GM21423 (cell line): Measurements from ENCODE around the gene LY86.
"Not testable (repeated sequence)": the region's sequence is repeated elsewhere in the genome, so short reads cannot be mapped to it uniquely, and the experiment has no call there.

Source experiments
- ATAC-seq: cut with Tn5 transposase; IDR thresholded peaks from one replicate; pipeline ENCODE4 v1.9.1; 2021; ENCODE audit warnings: mild to moderate bottlenecking, moderate library complexity; ENCODE audit not compliant: unreplicated experiment

The LY86 gene

DNA sequence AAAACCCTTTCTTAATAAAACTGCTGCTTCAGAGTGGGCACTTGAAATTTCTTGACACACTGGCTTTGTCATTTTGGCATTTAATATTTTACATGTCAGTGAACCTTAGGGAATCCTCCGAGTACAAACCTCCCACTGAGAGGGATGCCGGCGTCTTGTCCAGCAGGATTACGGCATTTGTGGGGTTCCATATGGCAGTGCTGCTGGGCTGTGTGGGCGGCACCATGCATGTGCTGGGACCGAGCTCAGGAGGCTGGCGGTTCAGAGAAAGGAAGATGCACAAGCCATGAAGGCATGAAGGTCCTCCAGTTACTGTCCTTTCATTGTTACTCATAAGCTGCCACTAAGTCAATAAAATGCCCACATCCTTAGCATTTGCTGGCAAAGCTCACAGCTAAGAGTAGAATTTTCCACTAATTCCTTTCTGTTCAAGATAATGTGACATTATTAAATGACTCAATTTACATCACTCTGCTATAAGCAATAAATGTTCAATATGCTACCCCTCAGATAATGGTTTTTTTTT lies 61.4 kb downstream of the LY86 start:
- no peak for ATAC-seq

DNA sequence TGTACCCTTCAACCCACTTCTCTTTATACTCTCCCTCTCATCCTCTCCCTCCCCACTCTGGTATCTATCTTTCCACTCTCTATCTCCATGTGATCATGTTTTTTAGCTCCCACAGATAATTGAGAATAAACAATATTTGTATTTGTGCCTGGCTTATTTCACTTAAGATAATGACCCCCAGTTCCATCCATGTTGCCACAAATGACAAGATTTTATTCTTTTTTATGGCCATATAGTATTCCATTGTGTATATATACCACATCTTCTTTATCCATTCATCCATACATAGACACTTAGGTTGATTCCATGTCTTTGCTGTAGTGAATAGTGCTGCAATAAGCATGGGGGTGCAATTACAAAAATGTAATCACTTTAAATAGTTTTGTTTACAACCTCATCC lies 62.3 kb downstream of the LY86 start:
- ATAC-seq, result no peak

DNA sequence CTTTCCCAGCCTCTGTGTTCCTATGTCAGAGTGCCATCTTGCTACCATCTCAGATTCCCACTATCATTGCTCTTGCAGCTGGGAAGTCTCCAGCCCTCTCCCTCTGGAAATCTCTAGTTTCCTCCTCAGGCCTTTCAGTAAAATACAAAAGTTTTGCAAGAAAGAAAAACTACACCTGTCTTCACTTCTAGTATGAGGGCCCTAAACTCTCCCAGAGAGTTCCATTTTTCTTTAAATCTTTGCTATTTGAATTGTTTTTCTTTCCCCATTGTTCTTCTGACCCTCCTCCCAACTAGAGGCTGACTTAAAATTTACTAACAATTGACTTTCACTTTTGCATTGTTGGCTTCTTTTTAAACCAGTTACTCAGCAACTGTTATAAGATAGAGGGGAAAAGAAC lies 62.8 kb downstream of the LY86 start:
- no peak for ATAC-seq

- ATAC-seq, result no peak
Measured at GRCh38 chr6:6652932-6653331, 64.4 kb downstream of the LY86 start.

GRCh38 chr6:6654599-6655575 lies 66.4 kb downstream of the LY86 start:
- ATAC-seq, result no peak

DNA sequence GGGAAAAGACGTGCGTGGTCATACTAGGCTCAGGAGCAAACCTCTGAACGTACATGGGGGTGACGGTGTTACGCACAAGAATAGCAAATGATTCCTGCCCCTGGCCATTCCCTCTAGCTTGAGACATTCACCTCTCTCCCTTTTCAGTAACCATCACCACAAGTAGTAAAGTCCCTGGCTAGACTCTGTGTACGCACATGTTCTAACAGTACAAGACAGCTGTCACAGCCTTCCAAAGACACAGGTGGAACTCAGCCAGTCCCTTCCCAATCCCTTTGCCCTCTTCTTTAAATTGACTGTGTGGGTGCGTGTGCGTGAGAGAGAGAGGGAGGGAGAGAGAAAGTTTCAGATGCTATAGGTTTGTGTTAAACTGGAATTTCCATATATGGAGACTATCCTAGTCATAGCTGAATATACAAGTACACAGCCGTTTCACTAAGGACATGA lies 67.3 kb downstream of the LY86 start:
- peak; percentile 29 for ATAC-seq

- peak; percentile 35 for ATAC-seq
Measured at GRCh38 chr6:6656287-6656686, 67.8 kb downstream of the LY86 start.

GRCh38 chr6:6657085-6657819 lies 68.7 kb downstream of the LY86 start:
- ATAC-seq, result no peak

DNA sequence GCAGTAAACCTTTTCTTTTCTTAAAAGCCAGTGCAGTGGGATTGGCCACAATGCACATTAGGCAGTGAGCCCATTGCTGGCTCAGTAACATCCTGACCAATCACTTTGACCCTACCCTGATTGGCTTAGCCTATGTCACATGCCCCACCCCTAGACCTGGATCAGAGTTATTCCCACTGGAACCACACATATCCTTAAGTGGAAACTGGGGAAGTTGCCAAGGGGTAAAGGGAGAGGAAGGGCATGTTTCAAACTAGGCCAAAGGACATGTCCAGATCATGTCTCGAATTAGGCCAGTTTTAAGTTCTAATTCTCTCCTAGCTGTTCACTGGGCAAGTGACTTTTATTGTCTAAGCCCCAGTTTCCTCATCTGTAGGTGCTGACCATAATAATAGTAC lies 69.3 kb downstream of the LY86 start:
- no peak for ATAC-seq

DNA sequence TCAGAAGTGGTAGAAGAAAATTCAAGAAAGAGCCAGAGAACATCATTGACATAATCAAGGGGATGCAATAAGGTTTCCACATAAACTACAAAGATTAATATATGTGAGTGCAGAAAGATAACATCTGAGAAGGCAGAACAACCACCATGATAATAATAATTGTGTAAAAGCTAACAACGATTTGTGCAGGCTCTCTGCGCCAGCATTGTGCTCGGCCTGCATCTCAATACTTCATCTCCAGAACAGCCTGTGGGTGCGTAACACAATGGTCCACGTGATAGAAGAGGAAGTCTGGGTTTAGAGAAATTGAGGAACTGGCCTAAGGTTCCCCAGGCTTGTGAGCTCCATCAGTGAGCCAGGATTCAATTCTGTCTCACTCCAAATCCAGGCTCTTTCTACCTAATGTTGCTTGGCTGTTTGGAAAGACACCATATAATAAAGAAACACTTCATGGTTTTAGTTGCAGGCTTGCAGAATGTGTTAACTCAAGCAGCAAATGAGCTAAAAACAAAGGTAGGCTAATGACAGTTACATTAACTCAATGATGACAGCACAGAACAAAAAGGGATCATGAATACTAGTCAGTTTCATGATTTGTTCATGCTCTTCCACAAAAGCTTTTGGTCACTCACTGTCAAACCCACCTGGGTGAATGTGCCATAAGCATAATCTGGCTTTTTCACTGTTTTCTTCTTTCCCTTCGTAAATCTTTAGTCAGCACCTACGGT lies 71.2 kb downstream of the LY86 start:
- peak; percentile 46 for ATAC-seq

DNA sequence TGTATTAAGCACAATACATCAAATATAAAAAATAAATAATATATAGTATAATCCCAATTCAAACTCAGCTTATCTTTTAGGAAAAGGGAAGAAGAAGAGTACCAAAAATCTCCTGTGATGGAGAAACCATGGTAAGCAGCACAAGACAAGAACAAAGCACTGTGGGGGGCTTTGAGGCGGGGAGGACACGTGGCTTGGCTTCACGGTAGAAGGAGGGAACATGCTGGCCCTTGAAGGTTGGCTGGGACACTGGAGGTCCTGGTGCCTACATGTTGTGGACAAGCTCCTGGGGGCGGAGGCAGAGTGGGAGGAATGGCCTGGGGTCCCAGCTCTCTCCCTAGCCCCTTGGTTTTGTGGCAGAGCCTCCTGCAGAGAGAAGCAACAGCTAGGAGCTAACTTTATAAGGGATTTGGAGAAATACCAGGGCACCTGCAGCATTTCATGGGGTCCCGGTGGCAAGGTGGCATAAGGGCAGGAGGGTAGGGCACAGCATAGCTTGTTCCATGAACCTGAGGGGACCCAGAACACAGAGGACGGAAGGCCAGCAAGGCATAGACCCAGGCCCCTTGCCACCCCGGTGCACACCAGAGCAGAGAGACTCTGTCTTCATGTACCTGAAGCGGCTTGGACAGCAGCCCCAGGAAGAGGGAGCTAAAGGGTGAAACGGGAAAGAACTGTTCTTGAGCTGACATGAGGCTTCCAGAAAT lies 72.0 kb downstream of the LY86 start:
- no peak for ATAC-seq

DNA sequence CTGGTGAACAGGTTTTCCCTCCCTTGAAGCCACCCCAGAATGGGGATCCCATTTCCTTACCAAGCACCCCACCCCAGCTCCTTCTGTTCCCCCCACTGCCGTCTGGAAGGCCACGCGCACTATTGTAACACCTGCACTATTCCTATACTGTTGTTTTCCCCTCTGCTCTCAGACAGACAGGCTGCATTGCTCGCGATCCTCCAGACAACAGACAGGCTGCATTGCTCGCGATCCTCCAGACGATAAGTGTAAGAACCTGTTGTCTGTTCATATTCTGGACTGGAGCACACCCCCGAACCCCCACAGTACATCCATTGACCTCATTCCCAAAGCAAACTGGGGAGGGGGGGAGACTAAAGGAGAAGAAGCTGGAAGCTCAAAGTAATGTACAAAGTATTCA lies 72.7 kb downstream of the LY86 start:
- ATAC-seq, result no peak

- no peak for ATAC-seq
Measured at GRCh38 chr6:6661684-6662083, 73.2 kb downstream of the LY86 start.

- no peak for ATAC-seq
Measured at GRCh38 chr6:6663421-6664135, 75.1 kb downstream of the LY86 start.

GRCh38 chr6:6665555-6666243 lies 77.2 kb downstream of the LY86 start:
- no peak for ATAC-seq

DNA sequence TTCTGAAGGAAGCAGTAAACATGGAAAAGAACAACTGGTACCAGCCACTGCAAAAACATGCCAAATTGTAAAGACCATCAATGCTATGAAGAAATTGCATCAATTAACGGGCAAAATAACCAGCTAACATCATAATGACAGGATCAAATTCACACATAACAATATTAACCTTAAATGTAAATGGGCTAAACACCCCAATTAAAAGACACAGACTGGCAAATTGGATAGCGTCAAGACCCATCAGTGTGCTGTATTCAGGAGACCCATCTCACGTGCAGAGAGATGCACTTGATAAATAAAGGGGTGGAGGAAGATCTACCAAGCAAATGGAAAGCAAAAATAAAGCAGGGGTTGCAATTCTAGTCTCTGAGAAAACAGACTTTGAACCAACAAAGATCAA lies 81.6 kb downstream of the LY86 start:
- ATAC-seq, result not testable (repeated sequence)

GRCh38 chr6:6674872-6675271 lies 86.4 kb downstream of the LY86 start:
- no peak for ATAC-seq

DNA sequence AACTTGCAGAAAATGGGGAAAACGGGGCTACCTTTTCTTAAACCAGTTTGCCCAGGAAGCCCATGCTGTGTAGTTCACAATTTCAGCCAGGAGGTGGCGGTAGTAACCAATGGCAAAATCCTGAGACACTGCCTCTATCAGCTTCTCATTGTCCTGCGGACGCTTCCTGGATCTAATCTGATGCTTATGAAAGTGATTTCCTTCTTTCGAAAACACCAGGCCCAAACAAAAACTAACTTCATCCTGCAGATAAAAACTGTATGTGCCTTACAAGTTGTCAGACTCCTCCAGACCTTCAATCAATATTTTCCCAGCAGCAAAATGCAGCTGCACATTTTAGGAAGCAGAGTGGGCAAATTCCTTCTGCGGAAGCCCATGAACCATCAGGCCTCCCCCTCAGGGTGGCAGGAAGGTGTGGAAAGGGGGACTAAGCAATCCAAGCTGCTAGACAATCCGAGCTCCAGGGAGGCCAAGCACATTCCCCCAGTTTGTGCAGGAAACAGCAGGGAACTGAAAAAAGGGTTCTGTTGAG lies 88.5 kb downstream of the LY86 start:
- peak; percentile 67 for ATAC-seq

DNA sequence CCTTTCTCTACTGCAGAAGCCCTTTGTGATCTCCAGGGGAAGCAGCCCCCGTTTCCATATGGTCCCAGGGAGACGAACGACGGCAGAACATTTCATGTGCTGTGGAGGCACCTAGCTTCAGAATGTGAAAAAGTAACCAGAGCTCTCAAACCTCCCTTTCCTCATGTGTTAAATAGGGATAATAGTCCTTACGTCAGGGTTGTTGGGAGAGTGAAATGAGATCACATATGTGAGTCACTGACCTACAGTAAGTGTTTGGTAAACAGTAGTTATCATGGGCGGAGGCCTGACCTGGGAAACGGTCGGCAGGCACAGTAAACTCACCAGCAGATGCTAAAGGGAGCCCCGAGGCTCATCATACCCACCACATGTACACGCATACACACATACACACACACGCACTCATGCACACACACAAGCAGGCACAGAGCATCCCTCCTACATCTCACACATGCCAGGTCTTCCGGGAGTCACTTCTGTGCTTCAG lies 89.7 kb downstream of the LY86 start:
- ATAC-seq, result no peak
